Cardiac fibroblast (primary cell): ENCODE results near the gene GABRG3.

Experiments
- DNase-seq, 2 donors: peaks; one replicate each; pipeline versions ENCODE4 v3.0.0 to v3.0.0-alpha.2; 2010; ENCODE audit warnings: low read depth in 2 of 2
- H3K4me3 ChIP-seq, 2 donors: replicated peaks in 1 of 2; 1 replicate in 1 of 2; 2 replicates in 1 of 2; pipeline ENCODE4 v1.5.1; 2011; ENCODE audit warnings: low read depth in 2 of 2, low read length in 2 of 2, mild to moderate bottlenecking in 2 of 2, moderate library complexity in 1 of 2
- CTCF ChIP-seq: IDR thresholded peaks from one replicate; pipeline ENCODE4 v1.5.1; 2011; ENCODE audit warnings: low read depth, mild to moderate bottlenecking, low read length, inconsistent platforms

Gene GABRG3

GRCh38 chr15:27487846-27488245 lies 516.9 kb downstream of the GABRG3 start:
- no peak for DNase-seq
- no peak overlapping the region for H3K4me3 ChIP-seq
- no peak for TF ChIP-seq CTCF

DNA sequence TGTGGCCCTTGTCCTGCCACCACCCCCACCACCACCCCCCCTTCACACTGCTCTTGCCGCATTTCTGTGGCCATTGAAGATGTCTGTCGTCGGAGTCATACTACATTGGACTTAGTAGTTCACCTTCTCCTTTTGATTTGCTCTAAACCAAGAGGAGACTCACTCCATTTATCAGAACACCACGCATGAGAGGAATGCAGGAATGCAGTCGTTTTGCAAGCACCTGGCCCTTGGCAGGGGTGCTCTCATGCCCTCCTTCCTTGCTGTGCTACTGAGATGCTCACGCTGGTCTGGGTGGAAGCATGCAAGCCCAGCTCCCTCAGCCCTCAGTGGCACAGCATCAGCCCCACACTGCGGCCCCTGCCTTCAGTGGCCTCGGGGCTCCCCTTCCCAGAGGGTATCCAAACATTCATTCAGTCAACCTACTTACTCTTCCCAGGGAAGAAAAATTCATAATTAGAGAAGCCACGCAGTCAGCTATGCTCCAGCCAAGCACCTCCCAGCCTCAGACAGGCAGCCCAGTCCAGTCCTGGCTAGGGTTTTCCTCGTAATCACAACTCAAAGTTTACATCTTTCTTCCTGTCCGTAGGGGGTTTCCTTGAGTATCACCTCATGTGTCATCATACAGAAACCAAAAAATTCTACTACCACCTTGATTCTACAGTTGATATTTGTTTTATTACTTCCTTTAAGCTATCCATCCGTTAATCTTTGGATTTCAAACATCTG lies 520.0 kb downstream of the GABRG3 start:
- no peak overlapping the region for H3K4me3 ChIP-seq
- no peak for TF ChIP-seq CTCF
- DNase-seq, result no peak

DNA sequence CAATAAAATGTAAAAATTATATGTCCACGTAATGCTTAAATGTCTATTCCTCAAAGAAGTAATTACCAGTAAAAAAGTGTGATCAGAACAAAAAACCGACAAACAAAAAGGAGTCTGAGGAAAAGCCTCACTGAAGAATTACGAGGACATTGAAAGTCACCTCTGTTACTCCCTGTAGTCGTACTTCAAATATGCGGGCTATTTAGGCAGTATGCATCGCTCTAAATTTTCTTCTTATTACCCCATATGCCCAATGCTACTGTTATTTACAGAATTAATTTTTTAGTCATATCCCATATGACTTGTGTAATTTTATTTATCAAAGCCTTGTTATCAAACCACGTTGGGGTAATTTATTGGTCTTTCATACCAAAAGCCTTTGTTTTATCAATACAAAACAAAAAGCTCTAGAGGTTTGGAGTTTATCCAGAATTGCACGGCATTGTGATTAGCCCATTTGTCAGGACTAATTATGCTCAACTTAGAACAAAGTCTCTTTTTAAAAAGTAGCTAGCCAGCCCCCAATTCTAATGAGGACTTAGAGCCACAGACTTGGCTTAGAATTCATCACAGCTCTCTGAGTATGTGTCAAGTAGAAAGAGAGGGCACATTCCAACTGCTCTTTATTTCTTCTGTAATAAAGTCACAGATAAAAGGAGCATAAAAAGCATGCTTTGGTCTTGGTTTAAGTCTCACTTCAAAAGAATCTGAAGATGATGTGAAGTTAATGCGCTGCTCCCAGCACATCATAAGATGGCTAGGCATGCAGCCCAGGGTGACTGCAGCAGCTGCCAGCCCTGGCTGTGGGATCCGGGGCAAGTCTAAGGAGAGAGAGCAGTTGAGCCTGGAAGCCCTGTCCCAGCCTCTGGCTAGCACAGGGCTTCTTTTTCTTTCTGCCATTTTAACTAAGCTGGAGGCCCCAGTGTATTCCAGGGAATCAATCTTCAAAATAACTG lies 521.0 kb downstream of the GABRG3 start:
- no peak overlapping the region for H3K4me3 ChIP-seq
- no peak for DNase-seq
- TF ChIP-seq CTCF, result no peak

- H3K4me3 ChIP-seq, result no peak overlapping the region
- no peak for TF ChIP-seq CTCF
- DNase-seq, result no peak
Measured at GRCh38 chr15:27495963-27496459, 525.0 kb downstream of the GABRG3 start.

GRCh38 chr15:27498700-27499099 lies 527.7 kb downstream of the GABRG3 start:
- no peak overlapping the region for H3K4me3 ChIP-seq
- DNase-seq, result no peak
- no peak for TF ChIP-seq CTCF

GRCh38 chr15:27499191-27499590 lies 528.2 kb downstream of the GABRG3 start:
- no peak overlapping the region for H3K4me3 ChIP-seq
- TF ChIP-seq CTCF, result no peak
- DNase-seq, result no peak
